ENCODE measurements around the gene CCDC40.

DNA sequence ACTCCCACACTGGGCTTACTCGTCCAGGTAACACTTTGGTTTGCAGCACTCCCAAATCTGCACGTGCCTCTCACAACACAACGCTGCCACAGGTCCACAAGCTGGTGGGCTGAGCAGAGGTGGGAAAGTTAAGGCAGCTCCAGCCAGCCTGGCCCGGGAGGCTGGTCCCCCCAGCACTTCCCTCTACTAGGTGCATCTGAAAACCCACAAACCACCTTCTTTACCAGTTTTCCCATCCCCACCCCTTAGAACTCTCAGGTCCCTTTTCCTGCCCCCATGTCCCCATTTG is 63.5 kb downstream of the CCDC40 start:
- TF ChIP-seq POLR2A (IDR thresholded peaks at IDR 0.05) (no peak), EP300 (IDR thresholded peaks at IDR 0.05) (no peak), POLR2AphosphoS5 (IDR thresholded peaks at IDR 0.05) (no peak)
- TF ChIP-seq, protein P1, sequence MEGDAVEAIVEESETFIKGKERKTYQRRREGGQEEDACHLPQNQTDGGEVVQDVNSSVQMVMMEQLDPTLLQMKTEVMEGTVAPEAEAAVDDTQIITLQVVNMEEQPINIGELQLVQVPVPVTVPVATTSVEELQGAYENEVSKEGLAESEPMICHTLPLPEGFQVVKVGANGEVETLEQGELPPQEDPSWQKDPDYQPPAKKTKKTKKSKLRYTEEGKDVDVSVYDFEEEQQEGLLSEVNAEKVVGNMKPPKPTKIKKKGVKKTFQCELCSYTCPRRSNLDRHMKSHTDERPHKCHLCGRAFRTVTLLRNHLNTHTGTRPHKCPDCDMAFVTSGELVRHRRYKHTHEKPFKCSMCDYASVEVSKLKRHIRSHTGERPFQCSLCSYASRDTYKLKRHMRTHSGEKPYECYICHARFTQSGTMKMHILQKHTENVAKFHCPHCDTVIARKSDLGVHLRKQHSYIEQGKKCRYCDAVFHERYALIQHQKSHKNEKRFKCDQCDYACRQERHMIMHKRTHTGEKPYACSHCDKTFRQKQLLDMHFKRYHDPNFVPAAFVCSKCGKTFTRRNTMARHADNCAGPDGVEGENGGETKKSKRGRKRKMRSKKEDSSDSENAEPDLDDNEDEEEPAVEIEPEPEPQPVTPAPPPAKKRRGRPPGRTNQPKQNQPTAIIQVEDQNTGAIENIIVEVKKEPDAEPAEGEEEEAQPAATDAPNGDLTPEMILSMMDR (IDR thresholded peaks at IDR 0.05) = no peak
